Progenitor cell of endocrine pancreas (in vitro differentiated cells): ENCODE measurements around the gene ITPK1. TPM values are rescaled to one million over a fixed set of nuclear protein-coding genes. Genes with fewer than 3 reads are reported as not detected.

Experiments
- DNase-seq: peaks from one replicate; pipeline ENCODE4 v3.0.0; 2021; ENCODE audit warnings: low spot score; ENCODE audit not compliant: unreplicated experiment
- H3K27ac Mint-ChIP-seq: 2 replicates; pipeline ENCODE4 v1.8.0; 2021; ENCODE audit warnings: mild to moderate bottlenecking, moderate library complexity, mixed read lengths
- H3K27me3 Mint-ChIP-seq: 2 replicates; pipeline ENCODE4 v1.8.0; 2021; ENCODE audit warnings: mixed read lengths
- H3K36me3 Mint-ChIP-seq: 2 replicates; pipeline ENCODE4 v1.8.0; 2022; ENCODE audit warnings: mixed read lengths; ENCODE audit not compliant: insufficient read depth
- H3K4me1 Mint-ChIP-seq: 2 replicates; pipeline ENCODE4 v1.8.0; 2021; ENCODE audit warnings: low read depth, mixed read lengths
- H3K4me3 Mint-ChIP-seq: 2 replicates; pipeline ENCODE4 v1.8.0; 2021; ENCODE audit warnings: low read depth, mild to moderate bottlenecking, moderate library complexity, mixed read lengths
- H3K9me3 Mint-ChIP-seq: 2 replicates; pipeline ENCODE4 v1.8.0; 2021; ENCODE audit warnings: low read depth, mixed read lengths
- total RNA-seq: library from RNA; stranded (reverse); gene quantifications from 2 replicates; pipeline ENCODE4 v1.2.1, GENCODE V29; 2021
- TF ChIP-seq, protein P1 (sequence below): fragments of 200-600 bp; sonication (generic); IDR thresholded peaks from one replicate; pipeline ENCODE4 v1.5.0; 2021; ENCODE audit warnings: antibody characterized with exemption, mild to moderate bottlenecking; ENCODE audit not compliant: unreplicated experiment

ITPK1 gene
- total RNA-seq, 1 donor from 2014 or later: 72.0 TPM

DNA sequence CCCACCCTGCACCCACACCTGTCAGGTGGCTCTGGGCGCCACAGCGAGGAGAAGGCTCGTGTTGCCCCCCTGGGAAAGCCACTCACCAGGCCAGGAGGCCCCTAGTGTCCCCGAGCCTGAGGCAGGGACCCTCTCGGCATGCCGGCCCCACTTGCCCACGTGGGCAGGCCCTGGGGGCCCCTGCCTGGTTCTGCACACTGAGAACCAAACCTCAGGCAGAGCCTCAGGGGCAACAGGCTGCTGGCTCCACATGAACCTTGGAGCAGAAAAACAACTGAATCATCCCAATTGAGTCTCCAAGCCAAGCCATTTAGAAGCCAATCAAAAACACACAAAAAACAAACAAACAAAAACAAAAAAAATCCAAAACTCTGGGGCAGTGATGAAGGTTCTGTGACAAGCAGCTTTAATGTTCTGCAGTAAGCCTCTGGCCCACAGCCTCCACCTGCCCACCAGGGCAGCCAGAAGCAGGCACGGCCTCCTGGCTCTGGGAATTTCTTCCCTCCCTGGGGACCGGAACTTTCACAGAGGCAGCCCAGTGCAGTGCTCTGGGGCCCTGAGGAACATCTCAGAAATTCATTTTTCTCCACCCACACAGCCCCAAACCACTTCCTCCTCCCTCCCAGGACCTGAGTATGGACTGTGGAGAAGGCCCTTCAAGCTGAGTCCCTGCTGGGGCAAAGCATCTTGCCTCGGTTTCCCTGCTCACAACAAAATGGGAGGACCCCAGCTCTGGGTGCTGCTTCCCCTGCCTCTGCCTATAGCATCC, 102.6 kb downstream of the ITPK1 start:
- Mint-ChIP-seq H3K36me3 (peaks cover 3% of the 10 kb centered on the region), H3K27me3 (no peaks in the 10 kb centered on the region), H3K27ac (peak overlapping the region; percentile 53), H3K4me3 (no peak overlapping the region), H3K4me1 (peaks cover 24% of the 10 kb centered on the region), H3K9me3 (no peaks in the 10 kb centered on the region)
- DNase-seq: no peak
- TF ChIP-seq, protein P1, sequence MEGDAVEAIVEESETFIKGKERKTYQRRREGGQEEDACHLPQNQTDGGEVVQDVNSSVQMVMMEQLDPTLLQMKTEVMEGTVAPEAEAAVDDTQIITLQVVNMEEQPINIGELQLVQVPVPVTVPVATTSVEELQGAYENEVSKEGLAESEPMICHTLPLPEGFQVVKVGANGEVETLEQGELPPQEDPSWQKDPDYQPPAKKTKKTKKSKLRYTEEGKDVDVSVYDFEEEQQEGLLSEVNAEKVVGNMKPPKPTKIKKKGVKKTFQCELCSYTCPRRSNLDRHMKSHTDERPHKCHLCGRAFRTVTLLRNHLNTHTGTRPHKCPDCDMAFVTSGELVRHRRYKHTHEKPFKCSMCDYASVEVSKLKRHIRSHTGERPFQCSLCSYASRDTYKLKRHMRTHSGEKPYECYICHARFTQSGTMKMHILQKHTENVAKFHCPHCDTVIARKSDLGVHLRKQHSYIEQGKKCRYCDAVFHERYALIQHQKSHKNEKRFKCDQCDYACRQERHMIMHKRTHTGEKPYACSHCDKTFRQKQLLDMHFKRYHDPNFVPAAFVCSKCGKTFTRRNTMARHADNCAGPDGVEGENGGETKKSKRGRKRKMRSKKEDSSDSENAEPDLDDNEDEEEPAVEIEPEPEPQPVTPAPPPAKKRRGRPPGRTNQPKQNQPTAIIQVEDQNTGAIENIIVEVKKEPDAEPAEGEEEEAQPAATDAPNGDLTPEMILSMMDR: no peak

DNA sequence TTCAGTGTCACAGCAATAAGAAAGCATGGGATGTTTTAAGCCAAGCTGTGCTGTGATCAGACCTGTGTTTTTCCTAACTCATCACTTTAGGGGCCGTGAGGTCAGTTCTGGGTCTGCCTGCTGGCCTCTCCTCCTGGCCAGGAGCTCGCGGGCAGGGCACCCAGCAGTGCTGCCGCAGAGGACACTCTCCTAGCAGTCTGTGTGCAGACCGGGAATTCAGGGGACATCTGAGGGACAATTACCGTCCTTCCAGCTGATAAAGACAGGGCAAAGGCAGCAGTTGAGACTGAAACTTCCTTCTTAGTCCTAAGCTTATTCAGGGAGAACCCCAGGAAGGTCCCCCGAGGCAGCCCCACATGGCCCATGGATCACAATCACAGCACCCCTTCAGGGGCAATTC, 103.2 kb downstream of the ITPK1 start:
- peaks cover 21% of the 10 kb centered on the region for H3K4me1 Mint-ChIP-seq
- no peak overlapping the region for H3K27ac Mint-ChIP-seq
- peaks cover 3% of the 10 kb centered on the region for H3K36me3 Mint-ChIP-seq
- TF ChIP-seq, protein P1: no peak
- no peaks in the 10 kb centered on the region for H3K9me3 Mint-ChIP-seq
- H3K27me3 Mint-ChIP-seq: no peaks in the 10 kb centered on the region
- no peak overlapping the region for H3K4me3 Mint-ChIP-seq
- no peak for DNase-seq

GRCh38 chr14:93011650-93012325, 103.9 kb downstream of the ITPK1 start:
- Mint-ChIP-seq H3K4me3 (no peak overlapping the region), H3K4me1 (peaks cover 21% of the 10 kb centered on the region), H3K27ac (no peak overlapping the region), H3K9me3 (no peaks in the 10 kb centered on the region), H3K27me3 (no peaks in the 10 kb centered on the region), H3K36me3 (peaks cover 3% of the 10 kb centered on the region)
- DNase-seq: no peak
- TF ChIP-seq, protein P1: no peak

DNA sequence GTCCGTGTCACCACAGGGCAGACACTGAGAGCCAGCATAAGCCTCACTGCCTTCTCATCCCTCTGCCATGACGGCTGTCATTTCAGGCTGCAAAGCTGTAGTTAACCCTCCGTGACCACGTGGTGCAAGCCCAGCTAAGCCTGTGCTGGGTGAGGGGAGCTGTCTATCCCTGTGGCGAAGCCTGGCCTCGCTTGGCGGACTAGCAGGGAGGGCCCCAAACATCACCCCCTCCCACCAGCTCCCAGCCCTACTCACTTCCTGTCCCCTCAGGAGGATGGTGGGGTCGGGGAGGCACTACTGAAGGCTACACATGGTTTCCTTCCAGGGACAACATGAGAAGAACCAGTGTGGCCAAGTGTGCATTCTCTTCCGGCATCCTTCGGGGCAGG, 104.6 kb downstream of the ITPK1 start:
- no peaks in the 10 kb centered on the region for H3K9me3 Mint-ChIP-seq
- TF ChIP-seq, protein P1: no peak
- no peaks in the 10 kb centered on the region for H3K27me3 Mint-ChIP-seq
- no peak overlapping the region for H3K27ac Mint-ChIP-seq
- H3K4me1 Mint-ChIP-seq: peaks cover 21% of the 10 kb centered on the region
- peaks cover 3% of the 10 kb centered on the region for H3K36me3 Mint-ChIP-seq
- DNase-seq: no peak
- no peak overlapping the region for H3K4me3 Mint-ChIP-seq

- Mint-ChIP-seq H3K27me3 (no peaks in the 10 kb centered on the region), H3K27ac (peak overlapping the region; percentile 90), H3K4me3 (no peak overlapping the region), H3K9me3 (no peaks in the 10 kb centered on the region), H3K4me1 (peaks cover 21% of the 10 kb centered on the region), H3K36me3 (peaks cover 3% of the 10 kb centered on the region)
- DNase-seq: no peak
- TF ChIP-seq, protein P1: no peak
Observed at GRCh38 chr14:93010522-93011140, 105.1 kb downstream of the ITPK1 start.
